GM18907 (cell line): ENCODE data around the gene DLG4.

ENCODE experiments used
- ATAC-seq: cut with Tn5 transposase; IDR thresholded peaks from one replicate; pipeline ENCODE4 v1.9.1; 2021; ENCODE audit warnings: mild to moderate bottlenecking, moderate library complexity; ENCODE audit not compliant: unreplicated experiment

Gene DLG4

GRCh38 chr17:7233701-7234082 lies 14.1 kb upstream of the DLG4 start:
- ATAC-seq: no peak

- ATAC-seq: no peak
Observed at GRCh38 chr17:7232114-7232513, 12.5 kb upstream of the DLG4 start.

GRCh38 chr17:7229504-7229903 lies 9.9 kb upstream of the DLG4 start:
- no peak for ATAC-seq

- ATAC-seq: no peak
Observed at GRCh38 chr17:7228920-7229319, 9.3 kb upstream of the DLG4 start.

GRCh38 chr17:7226721-7227710 lies 7.4 kb upstream of the DLG4 start:
- ATAC-seq: no peak

GRCh38 chr17:7225711-7226331 lies 6.2 kb upstream of the DLG4 start:
- no peak for ATAC-seq

GRCh38 chr17:7224661-7225111 lies 5.0 kb upstream of the DLG4 start:
- no peak for ATAC-seq

- ATAC-seq: no peak
Observed at GRCh38 chr17:7224110-7224509, 4.5 kb upstream of the DLG4 start.

DNA sequence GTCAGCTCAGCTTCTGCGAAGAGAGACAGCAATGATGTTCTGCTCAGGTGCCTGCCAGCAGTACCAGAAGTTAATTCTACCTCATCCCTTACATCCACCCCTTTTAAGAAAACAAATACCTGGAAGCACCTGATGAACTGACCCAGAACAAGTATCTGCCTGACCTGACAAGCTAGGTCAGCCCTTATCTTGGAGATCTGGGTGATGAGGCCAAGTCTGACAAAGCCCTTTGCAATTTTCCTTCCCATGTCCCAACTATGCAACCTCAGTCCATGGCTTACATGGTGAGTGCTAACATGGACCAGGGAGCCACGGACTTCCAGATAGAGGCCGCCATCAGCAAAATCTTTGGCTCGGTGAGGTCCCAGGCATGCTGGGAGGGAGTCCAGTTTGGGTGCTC lies 3.7 kb upstream of the DLG4 start:
- no peak for ATAC-seq

GRCh38 chr17:7222972-7223292 lies 3.3 kb upstream of the DLG4 start:
- no peak for ATAC-seq

GRCh38 chr17:7222093-7222971 lies 2.7 kb upstream of the DLG4 start:
- no peak for ATAC-seq

DNA sequence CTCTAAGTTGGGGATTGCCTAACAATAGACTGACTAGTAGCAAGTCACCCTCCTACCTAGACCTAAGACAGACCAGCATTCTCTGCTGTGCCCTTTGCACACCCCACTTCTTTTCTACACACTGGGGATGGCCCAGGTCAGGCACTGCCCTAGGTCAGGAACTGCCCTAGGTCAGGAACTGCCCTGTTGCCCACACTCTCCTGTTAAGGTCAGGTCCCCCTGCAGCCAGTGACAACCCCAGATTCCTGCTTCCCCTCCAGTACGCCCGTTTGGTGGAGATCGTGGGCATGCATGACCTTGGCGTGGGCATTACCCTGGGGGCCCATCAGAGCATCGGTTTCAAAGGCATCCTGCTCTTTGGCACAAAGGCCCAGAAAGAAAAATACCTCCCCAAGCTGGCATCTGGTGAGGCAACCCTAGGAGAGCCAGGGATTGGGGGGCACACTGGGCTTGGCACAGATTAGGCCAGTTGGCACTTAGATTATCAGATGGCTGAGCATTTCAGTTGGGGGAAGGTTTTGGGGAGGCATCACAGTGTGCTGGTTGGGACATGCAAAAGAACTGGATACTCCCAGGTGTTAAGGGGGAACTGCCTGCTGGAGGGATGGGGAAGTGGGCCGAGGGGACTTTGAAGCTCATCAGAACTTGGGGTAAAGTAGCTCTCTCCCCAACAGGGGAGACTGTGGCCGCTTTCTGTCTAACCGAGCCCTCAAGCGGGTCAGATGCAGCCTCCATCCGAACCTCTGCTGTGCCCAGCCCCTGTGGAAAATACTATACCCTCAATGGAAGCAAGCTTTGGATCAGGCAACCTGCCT lies 1.8 kb upstream of the DLG4 start:
- no peak for ATAC-seq

DNA sequence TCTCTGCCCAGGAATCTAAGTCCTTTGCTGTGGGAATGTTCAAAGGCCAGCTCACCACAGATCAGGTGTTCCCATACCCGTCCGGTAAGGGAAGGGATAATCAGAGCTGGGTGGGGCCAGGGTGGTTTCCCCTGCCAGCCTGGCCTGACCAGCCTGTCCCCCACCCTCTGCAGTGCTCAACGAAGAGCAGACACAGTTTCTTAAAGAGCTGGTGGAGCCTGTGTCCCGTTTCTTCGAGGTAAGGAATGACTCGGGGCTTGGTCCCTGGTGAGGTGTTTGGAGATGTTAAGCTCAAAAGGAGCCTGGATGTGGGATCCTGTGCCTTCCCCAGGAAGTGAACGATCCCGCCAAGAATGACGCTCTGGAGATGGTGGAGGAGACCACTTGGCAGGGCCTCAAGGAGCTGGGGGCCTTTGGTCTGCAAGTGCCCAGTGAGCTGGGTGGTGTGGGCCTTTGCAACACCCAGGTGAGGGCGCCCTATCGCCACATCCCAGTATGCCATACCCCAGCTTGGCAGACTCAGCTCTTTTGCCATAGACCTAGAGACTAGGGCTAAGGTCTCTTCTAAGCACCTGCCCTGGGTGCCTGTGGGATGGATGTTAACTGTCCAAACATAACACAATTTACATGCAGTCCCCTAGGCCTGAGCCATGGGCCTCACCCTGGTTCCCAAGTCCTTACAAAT lies 1.1 kb upstream of the DLG4 start:
- ATAC-seq: no peak

GRCh38 chr17:7219229-7219811 lies 316 bp downstream of the DLG4 start:
- no peak for ATAC-seq

DNA sequence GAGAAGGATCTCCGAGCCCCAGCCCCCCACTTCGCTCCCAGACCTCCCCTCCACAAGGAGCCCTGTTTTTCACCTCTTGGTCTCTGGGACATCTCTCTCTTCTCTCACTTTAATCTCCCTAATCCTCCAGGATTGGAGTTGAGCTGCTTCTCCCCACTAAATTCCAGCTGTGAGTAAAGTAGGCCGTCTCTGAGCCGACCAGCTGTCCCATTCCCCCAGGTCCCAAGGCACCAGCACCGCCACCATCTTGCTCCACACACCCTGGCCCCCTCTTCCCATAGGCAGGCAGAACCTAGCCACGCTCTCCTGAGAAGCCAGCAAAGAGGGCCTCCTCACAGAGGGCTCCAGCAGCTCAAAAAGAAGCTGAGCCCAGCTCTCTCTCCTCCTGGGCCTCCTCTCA lies 878 bp downstream of the DLG4 start:
- no peak for ATAC-seq

DNA sequence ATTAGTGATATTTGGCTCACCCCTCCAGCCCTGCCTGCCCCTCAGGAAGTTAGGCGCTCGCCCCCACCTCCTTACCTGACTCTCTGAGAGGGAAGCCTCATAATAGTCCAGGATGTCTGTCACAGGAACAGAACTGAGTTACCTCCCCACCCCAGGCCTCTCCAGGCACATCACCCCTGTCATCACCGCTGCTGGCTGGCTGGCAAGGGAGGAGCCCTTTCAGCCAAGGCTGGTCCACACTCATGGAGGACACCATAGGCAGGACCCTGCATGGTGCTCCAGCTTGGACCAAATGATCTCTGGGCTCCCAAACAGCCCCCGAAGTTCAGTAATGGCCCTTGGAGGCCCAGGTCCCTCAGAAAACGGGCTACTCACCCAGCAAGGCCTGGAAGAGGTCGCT lies 1.5 kb downstream of the DLG4 start:
- ATAC-seq: no peak

GRCh38 chr17:7217113-7217987 lies 2.3 kb downstream of the DLG4 start:
- no peak for ATAC-seq

DNA sequence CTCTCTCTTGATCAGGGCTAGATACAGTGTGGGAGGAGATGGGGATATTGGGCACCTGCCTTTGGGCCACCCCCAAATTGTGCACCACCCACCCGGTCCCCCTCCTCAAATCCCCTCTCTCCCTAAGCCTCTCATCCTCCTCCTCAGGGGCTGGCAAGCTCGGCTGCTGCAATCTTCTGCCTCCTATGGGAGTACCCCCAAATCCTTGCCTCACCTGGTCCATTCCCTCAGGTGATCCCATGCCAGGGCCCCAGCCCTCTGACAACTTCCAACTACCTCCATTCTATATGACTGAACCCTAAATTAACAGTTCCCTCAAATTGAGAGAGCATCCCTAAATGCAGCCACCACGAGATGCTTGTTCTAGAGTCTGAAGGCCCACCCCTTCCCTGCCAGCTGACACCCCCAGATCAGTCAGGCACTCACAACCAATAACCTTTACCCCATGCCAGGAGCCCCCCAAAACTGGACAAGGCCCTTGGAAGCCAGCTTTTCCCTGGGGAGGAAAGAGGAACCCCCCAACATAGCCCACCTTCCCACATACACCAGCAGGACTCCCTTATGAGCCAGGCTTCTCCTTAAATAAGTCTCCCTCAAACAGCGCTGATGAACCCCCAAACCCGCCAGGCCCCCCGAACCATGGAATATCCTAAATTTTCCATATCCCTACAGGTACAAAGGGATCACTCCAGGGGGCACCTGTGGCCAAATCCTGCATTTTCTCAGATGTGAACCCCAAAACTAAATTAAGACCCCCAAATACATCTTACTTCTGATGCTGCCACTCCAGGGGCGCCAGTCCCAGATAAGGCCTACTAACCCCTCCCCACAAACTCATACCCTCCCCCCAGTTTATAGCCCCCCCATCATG lies 3.2 kb downstream of the DLG4 start:
- ATAC-seq: no peak
